ENCODE results near the gene PHACTR2.

Gene PHACTR2

DNA sequence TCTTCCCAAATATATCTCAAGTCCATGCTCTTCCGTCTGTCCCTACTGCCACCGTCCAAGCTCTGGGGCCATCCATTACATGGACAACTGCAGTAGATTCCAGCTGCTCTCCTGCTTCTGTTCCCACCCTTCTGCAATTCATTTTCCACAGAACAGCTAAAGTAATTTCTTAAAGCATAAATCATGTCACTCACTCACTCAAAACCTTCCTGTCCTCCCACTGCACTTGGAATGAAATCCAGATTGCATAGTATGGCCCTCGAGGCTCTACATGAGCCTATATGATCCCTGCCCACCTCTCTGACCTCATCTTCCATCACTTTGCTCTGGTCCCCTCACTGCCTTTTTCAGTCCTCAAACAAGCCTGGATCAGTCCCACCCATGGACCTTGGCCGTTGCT is 10.9 kb downstream of the PHACTR2 start:
- no peak for TF ChIP-seq ZFX (IDR thresholded peaks at IDR 0.05; ENCODE audit: borderline replicate concordance)
- TF ChIP-seq, protein P1, sequence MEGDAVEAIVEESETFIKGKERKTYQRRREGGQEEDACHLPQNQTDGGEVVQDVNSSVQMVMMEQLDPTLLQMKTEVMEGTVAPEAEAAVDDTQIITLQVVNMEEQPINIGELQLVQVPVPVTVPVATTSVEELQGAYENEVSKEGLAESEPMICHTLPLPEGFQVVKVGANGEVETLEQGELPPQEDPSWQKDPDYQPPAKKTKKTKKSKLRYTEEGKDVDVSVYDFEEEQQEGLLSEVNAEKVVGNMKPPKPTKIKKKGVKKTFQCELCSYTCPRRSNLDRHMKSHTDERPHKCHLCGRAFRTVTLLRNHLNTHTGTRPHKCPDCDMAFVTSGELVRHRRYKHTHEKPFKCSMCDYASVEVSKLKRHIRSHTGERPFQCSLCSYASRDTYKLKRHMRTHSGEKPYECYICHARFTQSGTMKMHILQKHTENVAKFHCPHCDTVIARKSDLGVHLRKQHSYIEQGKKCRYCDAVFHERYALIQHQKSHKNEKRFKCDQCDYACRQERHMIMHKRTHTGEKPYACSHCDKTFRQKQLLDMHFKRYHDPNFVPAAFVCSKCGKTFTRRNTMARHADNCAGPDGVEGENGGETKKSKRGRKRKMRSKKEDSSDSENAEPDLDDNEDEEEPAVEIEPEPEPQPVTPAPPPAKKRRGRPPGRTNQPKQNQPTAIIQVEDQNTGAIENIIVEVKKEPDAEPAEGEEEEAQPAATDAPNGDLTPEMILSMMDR (IDR thresholded peaks at IDR 0.05), result no peak
- no peak overlapping the region for H3K27ac ChIP-seq

DNA sequence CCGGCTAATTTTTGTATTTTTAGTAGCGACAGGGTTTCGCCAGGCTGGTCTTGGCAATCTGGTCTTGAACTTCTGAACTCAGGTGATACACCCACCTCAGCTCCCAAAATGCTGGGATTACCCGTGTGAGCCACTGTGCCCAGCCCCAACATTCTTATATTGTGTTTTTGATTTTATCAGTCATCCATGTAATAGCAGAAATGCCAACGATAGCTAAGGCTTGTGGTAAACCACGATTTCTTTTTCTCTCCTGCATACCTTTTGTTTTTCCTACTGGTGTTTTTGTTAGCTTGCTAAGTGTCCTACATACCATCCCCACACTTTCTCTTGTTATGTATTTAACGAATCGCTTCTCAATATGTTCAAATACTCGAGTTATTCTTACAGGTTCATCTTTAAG is 12.1 kb downstream of the PHACTR2 start:
- TF ChIP-seq, protein P1 (IDR thresholded peaks at IDR 0.05), result no peak
- TF ChIP-seq ZFX (IDR thresholded peaks at IDR 0.05; ENCODE audit: borderline replicate concordance), result no peak
- H3K27ac ChIP-seq, result no peak overlapping the region

DNA sequence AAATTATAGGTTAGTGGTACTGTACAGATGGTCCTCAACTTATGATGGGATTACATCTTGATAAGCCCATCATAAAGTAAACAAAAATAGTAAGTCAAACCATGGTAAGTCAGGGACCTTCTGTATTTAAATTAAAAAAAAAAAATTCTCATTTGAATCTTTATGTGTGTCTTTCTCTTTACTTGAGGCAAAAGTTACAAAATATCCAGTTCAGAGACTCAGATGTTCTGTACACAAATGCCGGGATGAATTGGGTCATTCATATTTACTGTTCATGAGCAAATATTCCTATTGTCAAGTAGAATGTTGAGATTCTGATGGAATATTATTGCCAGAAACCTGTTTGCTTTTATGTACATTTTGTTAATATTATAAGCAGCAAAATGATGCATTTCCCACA is 13.4 kb downstream of the PHACTR2 start:
- TF ChIP-seq, protein P1 (IDR thresholded peaks at IDR 0.05), result no peak
- no peak for TF ChIP-seq ZFX (IDR thresholded peaks at IDR 0.05; ENCODE audit: borderline replicate concordance)
- H3K27ac ChIP-seq, result no peak overlapping the region

DNA sequence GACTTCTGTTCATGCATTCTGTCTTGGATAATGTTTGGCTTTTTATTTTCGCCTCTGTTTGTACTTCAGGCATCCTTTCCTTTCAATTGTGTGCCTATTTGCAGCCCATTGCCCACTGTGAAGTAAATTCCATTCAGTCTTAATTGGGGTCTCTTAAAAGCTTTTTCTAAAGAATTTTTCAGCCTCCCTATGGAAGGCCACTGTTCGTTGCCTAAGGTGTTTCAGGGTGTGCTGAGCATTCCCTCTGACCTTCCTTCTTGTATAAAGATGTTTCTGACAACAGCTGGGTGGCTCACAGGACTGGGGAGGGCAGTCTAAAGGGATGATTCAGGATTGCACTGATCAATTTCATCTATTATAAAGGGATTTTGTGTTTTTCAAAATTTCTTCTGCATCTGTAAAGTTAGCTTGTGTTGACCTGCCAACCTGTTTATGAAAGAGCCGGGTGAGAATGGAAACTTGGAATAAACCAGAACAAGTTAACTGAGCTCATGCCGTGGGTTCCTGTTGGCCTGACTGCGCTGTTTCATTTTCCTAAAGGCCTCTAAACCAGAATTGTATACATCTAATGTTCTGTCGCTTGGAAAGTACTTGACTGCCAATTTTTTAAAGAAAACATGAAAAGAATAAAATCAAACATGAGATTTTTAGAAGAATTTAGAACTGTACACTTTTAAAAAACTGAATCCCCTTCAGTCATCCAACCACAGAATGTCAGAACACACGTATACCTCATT is 14.3 kb downstream of the PHACTR2 start:
- no peak for TF ChIP-seq ZFX (IDR thresholded peaks at IDR 0.05; ENCODE audit: borderline replicate concordance)
- TF ChIP-seq, protein P1 (IDR thresholded peaks at IDR 0.05), result no peak
- H3K27ac ChIP-seq, result no peak overlapping the region

DNA sequence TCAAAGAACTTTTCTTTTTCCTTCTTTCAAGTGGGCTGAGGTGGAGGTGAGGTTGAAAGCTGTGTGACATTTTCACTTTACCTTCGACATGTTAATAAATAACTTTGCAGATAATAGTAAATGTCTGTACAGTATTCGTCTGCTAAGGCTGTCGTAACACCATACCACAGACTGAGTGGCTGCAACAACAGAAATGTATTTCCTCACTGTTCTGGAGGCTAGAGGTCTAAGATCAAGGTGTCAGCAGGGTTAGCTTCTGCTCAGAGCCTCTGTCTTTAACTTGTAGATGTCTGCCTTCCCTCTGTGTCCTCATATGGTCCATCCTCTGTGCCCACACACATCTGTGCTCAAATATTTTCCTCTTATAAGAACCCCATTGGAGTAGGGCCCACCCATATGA is 14.9 kb downstream of the PHACTR2 start:
- TF ChIP-seq, protein P1 (IDR thresholded peaks at IDR 0.05), result no peak
- no peak for TF ChIP-seq ZFX (IDR thresholded peaks at IDR 0.05; ENCODE audit: borderline replicate concordance)
- no peak overlapping the region for H3K27ac ChIP-seq

DNA sequence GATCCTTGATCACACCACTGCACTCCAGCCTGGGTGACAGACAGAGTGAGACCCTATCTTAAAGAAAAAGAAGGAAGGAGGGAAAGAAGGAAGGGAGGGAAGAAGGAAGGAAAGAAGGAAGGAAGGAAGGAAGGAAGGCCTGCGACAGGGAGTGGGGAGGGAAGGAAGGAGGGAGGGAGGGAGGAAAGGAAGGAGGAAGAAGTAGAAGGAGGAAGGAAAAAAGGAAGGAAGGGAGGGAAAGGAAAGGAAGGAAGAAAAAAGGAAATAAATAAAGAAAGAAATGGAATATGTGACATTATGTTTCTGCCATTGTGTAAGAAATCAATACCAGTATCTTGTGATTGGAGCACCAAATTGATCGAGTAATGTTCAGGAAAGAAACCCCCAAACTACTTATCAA is 16.2 kb downstream of the PHACTR2 start:
- TF ChIP-seq, protein P1 (IDR thresholded peaks at IDR 0.05), result no peak
- no peak for TF ChIP-seq ZFX (IDR thresholded peaks at IDR 0.05; ENCODE audit: borderline replicate concordance)
- H3K27ac ChIP-seq, result no peak overlapping the region

DNA sequence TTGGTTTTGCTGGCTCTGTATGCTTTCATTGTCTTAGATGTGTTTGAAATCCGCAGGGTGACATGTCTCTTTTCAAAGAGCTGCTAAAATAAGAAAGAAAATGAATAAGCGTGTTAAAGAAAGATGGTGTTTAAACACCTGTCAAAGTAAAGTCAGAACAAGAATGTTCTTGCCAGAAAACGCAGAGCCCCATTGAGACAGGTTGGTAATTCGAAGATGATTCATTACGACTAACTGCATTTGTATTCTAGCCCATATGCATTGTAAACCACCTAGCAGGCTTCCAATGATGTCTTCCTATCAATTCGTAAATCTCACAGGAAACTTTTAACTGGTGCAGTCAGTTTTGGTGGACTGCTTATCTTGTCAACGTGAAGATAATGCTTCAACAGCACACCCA is 16.8 kb downstream of the PHACTR2 start:
- TF ChIP-seq, protein P1 (IDR thresholded peaks at IDR 0.05), result no peak
- TF ChIP-seq ZFX (IDR thresholded peaks at IDR 0.05; ENCODE audit: borderline replicate concordance), result no peak
- H3K27ac ChIP-seq, result no peak overlapping the region

Measured in 22Rv1 (cell line).